IMR-90 (cell line): Measurements from ENCODE around the gene TEPSIN. TPM values are rescaled to one million over a fixed set of nuclear protein-coding genes. Genes with fewer than 3 reads are reported as not detected.
A peak's percentile ranks its signal among the peaks of the same experiment; 100 is the strongest.

Experiments
- ATAC-seq: fragments of 200-7000 bp; cut with Tn5 transposase; 2 replicates; pipeline ENCODE4 v1.9.1; 2020; ENCODE audit warnings: low read depth, mild to moderate bottlenecking, moderate library complexity
- BruUV-seq: library from RNA; stranded (reverse); fragments of 400-500 nt; replicated peaks from 2 replicates; lab custom pipeline; 2021; lab: Mats Ljungman, UMichigan
- CTCF ChIA-PET: fragments of 300-600 bp; formaldehyde crosslinking; extraction: SDS; loops from one replicate; lab custom pipeline; 2021; ENCODE audit warnings: antibody characterized with exemption; lab: Yijun Ruan, JAX
- POLR2A ChIA-PET: fragments of 300-600 bp; sonication (Branson Sonifier 250); formaldehyde crosslinking; loops from one replicate; lab custom pipeline; 2022; ENCODE audit warnings: antibody characterized with exemption; ENCODE audit not compliant: unreplicated experiment; lab: Charles Lee
- DNase-seq: peaks from one replicate; pipeline ENCODE4 v3.0.0; 2013
- H2AFZ ChIP-seq: replicated peaks from 2 replicates; pipeline ENCODE3; 2013; ENCODE audit warnings: low read length, mild to moderate bottlenecking; ENCODE audit not compliant: poor library complexity
- H2AK5ac ChIP-seq: 2 replicates; pipeline ENCODE4 v1.6.1; 2013; ENCODE audit warnings: low read depth, low read length, inconsistent platforms
- H2AK9ac ChIP-seq: replicated peaks from 2 replicates; pipeline ENCODE3; 2013; ENCODE audit warnings: mild to moderate bottlenecking, low read depth, low read length, moderate library complexity; ENCODE audit not compliant: poor library complexity
- H2BK120ac ChIP-seq: 2 replicates; pipeline ENCODE4 v1.6.1; 2013; ENCODE audit warnings: low read depth, low read length, inconsistent platforms
- H2BK15ac ChIP-seq: 3 replicates; pipeline ENCODE4 v1.6.1; 2013; ENCODE audit warnings: low read depth, low read length, inconsistent platforms
- H2BK20ac ChIP-seq: 2 replicates; pipeline ENCODE4 v1.6.1; 2013; ENCODE audit warnings: low read depth, mild to moderate bottlenecking, inconsistent platforms, low read length, moderate library complexity
- H2BK5ac ChIP-seq: 2 replicates; pipeline ENCODE4 v1.6.1; 2013; ENCODE audit warnings: mild to moderate bottlenecking, low read depth, low read length, inconsistent platforms; ENCODE audit not compliant: poor library complexity, severe bottlenecking
- H3K14ac ChIP-seq: replicated peaks from 2 replicates; pipeline ENCODE4 v1.6.1; 2013; ENCODE audit warnings: low read depth, low read length, inconsistent platforms
- H3K18ac ChIP-seq: 2 replicates; pipeline ENCODE4 v1.6.1; 2013; ENCODE audit warnings: low read depth, low read length, control low read depth
- H3K23ac ChIP-seq: 2 replicates; pipeline ENCODE4 v1.6.1; 2013; ENCODE audit warnings: low read depth, low read length, inconsistent platforms
- H3K27ac ChIP-seq: 2 replicates; pipeline ENCODE4 v1.5.1; 2013; ENCODE audit warnings: mild to moderate bottlenecking, control low read depth, low read length; ENCODE audit not compliant: insufficient read depth
- H3K27me3 ChIP-seq: 2 replicates; pipeline ENCODE4 v1.6.1; 2013; ENCODE audit warnings: low read length; ENCODE audit not compliant: control insufficient read depth, insufficient read depth
- H3K36me3 ChIP-seq: 2 replicates; pipeline ENCODE4 v1.6.1; 2013; ENCODE audit warnings: low read length, mixed read lengths; ENCODE audit not compliant: control insufficient read depth, insufficient read depth
- H3K4ac ChIP-seq: 2 replicates; pipeline ENCODE4 v1.6.1; 2013; ENCODE audit warnings: low read depth, low read length, inconsistent platforms
- H3K4me1 ChIP-seq: 2 replicates; pipeline ENCODE4 v1.6.1; 2013; ENCODE audit warnings: low read length, mixed read lengths; ENCODE audit not compliant: control insufficient read depth, insufficient read depth
- H3K4me2 ChIP-seq: 2 replicates; pipeline ENCODE4 v1.6.1; 2013; ENCODE audit warnings: low read depth, mild to moderate bottlenecking, control low read depth, low read length, moderate library complexity
- H3K4me3 ChIP-seq: 2 replicates; pipeline ENCODE4 v1.5.1; 2013; ENCODE audit warnings: low read depth, mild to moderate bottlenecking, control low read depth, low read length, moderate library complexity; ENCODE audit not compliant: insufficient read depth
- H3K56ac ChIP-seq: 2 replicates; pipeline ENCODE4 v1.6.1; 2013; ENCODE audit warnings: low read length, inconsistent platforms; ENCODE audit not compliant: insufficient read depth; ENCODE audit errors: extremely low read depth
- H3K79me1 ChIP-seq, 2 experiments: 2 replicates each; pipeline ENCODE4 v1.6.1; 2013; ENCODE audit warnings: low read length in 2 of 2, inconsistent platforms in 1 of 2, low read depth in 1 of 2
- H3K9ac ChIP-seq: 2 replicates; pipeline ENCODE4 v1.6.1; 2013; ENCODE audit warnings: low read depth, low read length, control low read depth
- H3K9me1 ChIP-seq: 2 replicates; pipeline ENCODE4 v1.6.1; 2013; ENCODE audit warnings: low read length, inconsistent platforms; ENCODE audit not compliant: insufficient read depth
- H3K9me3 ChIP-seq: 2 replicates; pipeline ENCODE4 v1.6.1; 2013; ENCODE audit warnings: low read length; ENCODE audit not compliant: control insufficient read depth, insufficient read depth
- H4K20me1 ChIP-seq: 2 replicates; pipeline ENCODE4 v1.6.1; 2013; ENCODE audit warnings: low read length, inconsistent platforms; ENCODE audit not compliant: insufficient read depth
- H4K5ac ChIP-seq: 2 replicates; pipeline ENCODE4 v1.6.1; 2013; ENCODE audit warnings: mild to moderate bottlenecking, low read depth, low read length, control low read depth
- H4K8ac ChIP-seq, 2 experiments: 2 replicates each; pipeline ENCODE4 v1.6.1; 2013; ENCODE audit warnings: low read depth in 2 of 2, low read length in 2 of 2, control low read depth in 1 of 2, inconsistent platforms in 1 of 2
- H4K91ac ChIP-seq: 2 replicates; pipeline ENCODE4 v1.6.1; 2013; ENCODE audit warnings: low read depth, low read length, inconsistent platforms; ENCODE audit not compliant: insufficient read depth
- BHLHE40 ChIP-seq: fragments of 150-350 bp; IDR thresholded peaks from 2 replicates; pipeline ENCODE4 v1.6.1; 2016; ENCODE audit warnings: mild to moderate bottlenecking, low read depth, low read length
- CEBPB ChIP-seq: IDR thresholded peaks from 2 replicates; pipeline ENCODE4 v1.6.1; 2012; ENCODE audit warnings: low read depth, low read length, improper control_type of control experiment
- CHD1 ChIP-seq: IDR thresholded peaks from 2 replicates; pipeline ENCODE4 v1.6.1; 2012; ENCODE audit warnings: low read depth, low read length, improper control_type of control experiment
- CTCF ChIP-seq: conservative IDR thresholded peaks from 2 replicates; pipeline ENCODE4 v1.5.1; 2012; ENCODE audit warnings: mild to moderate bottlenecking, low read depth, low read length, improper control_type of control experiment
- FOS ChIP-seq: fragments of 150-350 bp; IDR thresholded peaks from 2 replicates; pipeline ENCODE4 v1.6.1; 2016; ENCODE audit warnings: low read depth, low read length
- MAFK ChIP-seq: IDR thresholded peaks from 2 replicates; pipeline ENCODE4 v1.6.1; 2012; ENCODE audit warnings: low read depth, low read length, improper control_type of control experiment
- MXI1 ChIP-seq: IDR thresholded peaks from 2 replicates; pipeline ENCODE4 v1.6.1; 2012; ENCODE audit warnings: low read depth, mild to moderate bottlenecking, low read length, moderate library complexity, borderline replicate concordance
- NFE2L2 ChIP-seq: fragments of 150-350 bp; IDR thresholded peaks from 2 replicates; pipeline ENCODE4 v1.6.1; 2016; ENCODE audit warnings: low read depth, mild to moderate bottlenecking, low read length
- POLR2A ChIP-seq: IDR thresholded peaks from 2 replicates; pipeline ENCODE4 v1.6.1; 2012; ENCODE audit warnings: mild to moderate bottlenecking, low read depth, low read length
- RAD21 ChIP-seq: IDR thresholded peaks from 2 replicates; pipeline ENCODE4 v1.6.1; 2012; ENCODE audit warnings: low read length, improper control_type of control experiment
- RCOR1 ChIP-seq: IDR thresholded peaks from 2 replicates; pipeline ENCODE4 v1.6.1; 2012; ENCODE audit warnings: mild to moderate bottlenecking, low read length, improper control_type of control experiment; ENCODE audit not compliant: insufficient replicate concordance
- RFX5 ChIP-seq: IDR thresholded peaks from 2 replicates; pipeline ENCODE4 v1.8.0; 2012; ENCODE audit warnings: low read depth, mild to moderate bottlenecking, low read length, moderate library complexity
- SMC3 ChIP-seq: fragments of 150-350 bp; IDR thresholded peaks from 2 replicates; pipeline ENCODE4 v1.6.1; 2016; ENCODE audit warnings: low read depth, mild to moderate bottlenecking, antibody characterized with exemption, low read length, moderate library complexity
- USF2 ChIP-seq: fragments of 150-350 bp; IDR thresholded peaks from 2 replicates; pipeline ENCODE4 v1.6.1; 2017; ENCODE audit warnings: mild to moderate bottlenecking, antibody characterized with exemption, low read length, low read depth
- WGBS, 2 experiments: methylation state at CpG; one replicate each; pipeline versions ENCODE4 v1.1.5 to v1.1.7; 2013; ENCODE audit warnings: missing lambda C conversion rate in 2 of 2; ENCODE audit not compliant: insufficient read length in 1 of 2; ENCODE audit errors: extremely low coverage in 2 of 2; 5-methylcytosine and 5-hydroxymethylcytosine counted together
- dilution Hi-C: fragments of 300-500 bp; cut with HindIII; formaldehyde crosslinking; loops from one replicate; pipeline ENCODE4 v1.14.3; 2018; ENCODE audit warnings: low sequenced_read_pairs; ENCODE audit not compliant: unreplicated experiment
- in situ Hi-C: fragments of 300-500 bp; cut with MboI; formaldehyde crosslinking; loops from 3 replicates; pipeline ENCODE4 v1.14.3; 2019; ENCODE audit warnings: low sequenced_read_pairs, inconsistent platforms, mixed read lengths
- intact Hi-C: fragments of 100-400 bp; cut with micrococcal nuclease; formaldehyde crosslinking; loops from 2 replicates; pipeline ENCODE4 v1.10.0; 2022
- polyA plus RNA-seq, 3 experiments: library from polyadenylated mRNA; depleted of rRNA; stranded (reverse); fragments of >200 nt; gene quantifications; 2 replicates each; pipeline ENCODE4 v1.2.3, GENCODE V29; 2012; ENCODE audit warnings: low replicate concordance in 1 of 3
- total RNA-seq: library from RNA; depleted of rRNA; stranded (reverse); fragments of >200 nt; gene quantifications from 2 replicates; pipeline ENCODE4 v1.2.3, GENCODE V29; 2012

Gene TEPSIN
- total and polyA plus RNA-seq, 2 of the 4 experiments (the other 2 are of a cell fraction), result 3.2 to 28.1 TPM

GRCh38 chr17:81241203-81241602 is 2.3 kb upstream of the TEPSIN start:
- H3K4me3 ChIP-seq, result no peak overlapping the region
- H3K9me3 ChIP-seq, result no peaks in the 10 kb centered on the region
- H3K18ac ChIP-seq, result no peak overlapping the region
- no peak overlapping the region for H3K14ac ChIP-seq
- peaks cover 29 to 74% of the 10 kb centered on the region in 2 experiments for H3K79me1 ChIP-seq
- H2BK5ac ChIP-seq, result no peak overlapping the region
- no peak overlapping the region for H4K91ac ChIP-seq
- H4K5ac ChIP-seq, result no peak overlapping the region
- H3K4me2 ChIP-seq, result no peak overlapping the region
- H2BK20ac ChIP-seq, result no peak overlapping the region
- H2AK5ac ChIP-seq, result no peak overlapping the region
- peak overlapping the region; percentile 26 for H2AK9ac ChIP-seq
- no peak overlapping the region for H2BK15ac ChIP-seq
- H3K36me3 ChIP-seq, result peaks cover 4% of the 10 kb centered on the region; the same call in 1 of the 2 replicates
- no peak overlapping the region for H2BK120ac ChIP-seq
- WGBS, 2 experiments, result 100% methylated on average over 4 of the region's 10 CpGs; no CpG with 5 or more reads in 1 of the 2 experiments
- dilution Hi-C loops, result no loop called here
- H3K27ac ChIP-seq, result no peak overlapping the region
- ChIA-PET CTCF (no interaction called here), POLR2A (no interaction called here)
- H4K8ac ChIP-seq, result no peak overlapping the region
- peaks cover 17% of the 10 kb centered on the region for H3K4me1 ChIP-seq
- ATAC-seq (no peak), DNase-seq (no peak)
- TF ChIP-seq CTCF (no peak), RAD21 (no peak), RFX5 (no peak), MXI1 (no peak), CHD1 (no peak), BHLHE40 (no peak), USF2 (no peak), NFE2L2 (no peak), RCOR1 (no peak), POLR2A (no peak), SMC3 (no peak), FOS (no peak), MAFK (no peak), CEBPB (no peak)
- H3K9ac ChIP-seq, result no peak overlapping the region
- no TSS peak for BruUV-seq
- no peaks in the 10 kb centered on the region for H3K27me3 ChIP-seq
- H3K23ac ChIP-seq, result no peak overlapping the region
- H4K20me1 ChIP-seq, result peaks cover 36% of the 10 kb centered on the region
- no peak overlapping the region for H3K56ac ChIP-seq
- H3K4ac ChIP-seq, result no peak overlapping the region
- no peak overlapping the region for H2AFZ ChIP-seq
- peaks cover 11% of the 10 kb centered on the region; the same call in 1 of the 2 replicates for H3K9me1 ChIP-seq
- intact Hi-C loops, result loop anchor here (1.0 kb wide), 1 partner anchor 99 kb away; no protein-coding TSS in a partner anchor
- in situ Hi-C loops, result no loop called here
